Common myeloid progenitor, CD34-positive (primary cell): ENCODE data around the gene RUSF1. TPM values are rescaled to one million over a fixed set of nuclear protein-coding genes. Genes with fewer than 3 reads are reported as not detected.
"Not testable (repeated sequence)": the region's sequence is repeated elsewhere in the genome, so short reads cannot be mapped to it uniquely, and the experiment has no call there.

ENCODE experiments used
- CTCF ChIA-PET: fragments of 350-600 bp; sonication (Branson Sonifier 250); formaldehyde crosslinking; loops from one replicate; lab custom pipeline; 2021; ENCODE audit warnings: antibody characterized with exemption; lab: Charles Lee
- POLR2A ChIA-PET: fragments of 350-600 bp; sonication (Branson Sonifier 250); formaldehyde crosslinking; loops from one replicate; lab custom pipeline; 2021; ENCODE audit warnings: antibody characterized with exemption; lab: Charles Lee
- DNase-seq, 3 donors: peaks; one replicate each; pipeline versions ENCODE4 v3.0.0 to v3.0.0-alpha.2; 2013
- H3K27ac ChIP-seq, 2 experiments: 1 replicate in 1 of 2; 2 replicates in 1 of 2; pipeline ENCODE4 v1.7.0; 2013; ENCODE audit warnings: inconsistent platforms in 2 of 2, low read length in 2 of 2, mild to moderate bottlenecking in 2 of 2, low read depth in 1 of 2, moderate library complexity in 1 of 2; ENCODE audit not compliant: severe bottlenecking in 2 of 2, insufficient read depth in 1 of 2, poor library complexity in 1 of 2
- H3K27me3 ChIP-seq, 5 experiments: replicated peaks in 2 of 5; 1 replicate in 3 of 5; 2 replicates in 2 of 5; pipeline versions ENCODE4 v1.6.1 to v1.7.0; 2013; ENCODE audit warnings: low read length in 4 of 5, mild to moderate bottlenecking in 2 of 5, moderate library complexity in 2 of 5, inconsistent platforms in 1 of 5; ENCODE audit not compliant: insufficient read depth in 5 of 5, control insufficient read depth in 4 of 5
- H3K36me3 ChIP-seq, 4 experiments: 1 replicate in 2 of 4; 2 replicates in 2 of 4; pipeline versions ENCODE4 v1.6.1 to v1.7.0; 2013; ENCODE audit warnings: low read length in 3 of 4, control low read depth in 1 of 4, mild to moderate bottlenecking in 1 of 4; ENCODE audit not compliant: control insufficient read depth in 4 of 4, insufficient read depth in 4 of 4
- H3K4me1 ChIP-seq, 4 experiments: 1 replicate in 3 of 4; 2 replicates in 1 of 4; pipeline versions ENCODE4 v1.6.1 to v1.7.1; 2013; ENCODE audit warnings: low read length in 3 of 4, mild to moderate bottlenecking in 3 of 4, control low read depth in 1 of 4, inconsistent platforms in 1 of 4, moderate library complexity in 1 of 4; ENCODE audit not compliant: control insufficient read depth in 4 of 4, insufficient read depth in 4 of 4; ENCODE audit errors: control extremely low read depth in 1 of 4
- H3K4me3 ChIP-seq, 7 experiments: 1 replicate in 4 of 7; 2 replicates in 3 of 7; pipeline versions ENCODE4 v1.5.1 to v1.7.0; 2013; ENCODE audit warnings: mild to moderate bottlenecking in 7 of 7, low read length in 6 of 7, moderate library complexity in 6 of 7, inconsistent platforms in 2 of 7, low read depth in 2 of 7, control low read depth in 1 of 7; ENCODE audit not compliant: insufficient read depth in 4 of 7, control insufficient read depth in 1 of 7; ENCODE audit errors: extremely low read depth in 1 of 7
- H3K9me3 ChIP-seq, 5 experiments: 1 replicate in 4 of 5; 2 replicates in 1 of 5; pipeline versions ENCODE4 v1.6.1 to v1.7.1; 2013; ENCODE audit warnings: low read length in 4 of 5, mild to moderate bottlenecking in 2 of 5, inconsistent platforms in 1 of 5, low read depth in 1 of 5, moderate library complexity in 1 of 5; ENCODE audit not compliant: control insufficient read depth in 4 of 5, insufficient read depth in 2 of 5; ENCODE audit errors: control extremely low read depth in 1 of 5
- WGBS: methylation state at CpG from one replicate; pipeline ENCODE4 v1.1.5; 2013; ENCODE audit not compliant: insufficient coverage; 5-methylcytosine and 5-hydroxymethylcytosine counted together
- polyA plus RNA-seq: library from polyadenylated mRNA; unstranded; fragments of 120-200 nt; gene quantifications from one replicate; pipeline ENCODE4 v1.2.1, GENCODE V29; 2013

The RUSF1 gene
- polyA plus RNA-seq, result 60.4 TPM

GRCh38 chr16:31507929-31508705, at the start of gene RUSF1:
Gene RUSF1, minus strand, starts transcription at chr16:31508391. Its CDS starts 18 bp downstream, at chr16:31508373.
- peak; percentile 82 to 93 (median 89) for DNase-seq
- WGBS, result 0% methylated on average over 59 of the region's 65 CpGs
- peaks cover 0 to 4% (median 0%) of the 10 kb centered on the region in 5 experiments for H3K9me3 ChIP-seq
- POLR2A ChIA-PET, result interaction anchor here (1.1 to 1.4 kb wide), 5 partner anchors 21 to 188 kb away, joined by 3 to 5 read pairs (median 4); partner anchors contain the start of gene ARMC5
- H3K27ac ChIP-seq, result peak within 1 kb of the TSS; percentile 89 to 94
- CTCF ChIA-PET, result interaction anchor here (0.8 to 2.7 kb wide), 6 partner anchors 11 to 361 kb away, joined by 3 to 10 read pairs (median 4); no protein-coding TSS in a partner anchor
- peaks cover 30 to 59% (median 50%) of the 10 kb centered on the region in 4 experiments for H3K4me1 ChIP-seq
- H3K36me3 ChIP-seq, result no peaks in the 10 kb centered on the region
- peak within 1 kb of the TSS; percentile 72 to 94 (median 91) for H3K4me3 ChIP-seq
- H3K27me3 ChIP-seq, result no peaks in the 10 kb centered on the region

DNA sequence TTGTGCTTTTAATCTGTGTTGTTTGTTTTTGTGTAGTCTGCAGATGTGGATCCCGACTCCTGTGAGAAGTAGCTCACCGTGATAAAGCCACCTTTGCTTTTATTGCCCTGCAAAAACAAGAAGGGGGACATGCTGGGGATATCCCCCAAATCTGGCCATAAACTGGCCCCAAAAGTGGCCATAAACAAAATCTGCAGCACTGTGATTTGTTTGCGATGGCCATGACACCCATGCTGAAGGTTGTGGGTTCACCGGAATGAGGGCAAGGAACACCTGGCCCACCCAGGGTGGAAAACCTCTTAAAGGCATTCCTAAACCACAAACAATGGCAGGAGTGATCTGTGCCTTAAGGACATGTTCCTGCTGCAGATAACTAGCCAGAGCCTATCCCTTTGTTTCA, 34.6 kb upstream of the RUSF1 start:
- whole genome bisulfite sequencing, result 95% methylated on average over 4 of the region's 4 CpGs
- H3K27me3 ChIP-seq, result no peaks in the 10 kb centered on the region
- CTCF ChIA-PET, result interaction anchor here (1.3 kb wide), 1 partner anchor 14 kb away, joined by 3 read pairs; no protein-coding TSS in a partner anchor
- no peaks in the 10 kb centered on the region for H3K36me3 ChIP-seq
- no peak overlapping the region for H3K4me3 ChIP-seq
- H3K27ac ChIP-seq, result no peak overlapping the region
- H3K9me3 ChIP-seq, result peaks cover 0 to 18% (median 3%) of the 10 kb centered on the region in 5 experiments
- peaks cover 0 to 18% (median 5%) of the 10 kb centered on the region in 4 experiments for H3K4me1 ChIP-seq
- no peak for DNase-seq
- POLR2A ChIA-PET, result no interaction called here

GRCh38 chr16:31539762-31540161, 31.6 kb upstream of the RUSF1 start:
- H3K36me3 ChIP-seq, H3K4me3 ChIP-seq, DNase-seq, CTCF ChIA-PET, H3K27me3 ChIP-seq, POLR2A ChIA-PET, H3K27ac ChIP-seq: not testable (repeated sequence)
- Histone ChIP-seq H3K4me1 (peaks cover 6 to 47% (median 26%) of the 10 kb centered on the region in 4 experiments), H3K9me3 (peaks cover 0 to 20% (median 3%) of the 10 kb centered on the region in 5 experiments)
- WGBS, result no CpG with 5 or more reads among the region's 4 CpGs

GRCh38 chr16:31538243-31538598, 30.0 kb upstream of the RUSF1 start:
- not testable (repeated sequence) for H3K27me3 ChIP-seq, H3K36me3 ChIP-seq, H3K27ac ChIP-seq
- WGBS, result 93% methylated on average over 2 of the region's 7 CpGs
- H3K9me3 ChIP-seq, result peaks cover 0 to 20% (median 3%) of the 10 kb centered on the region in 5 experiments
- peak overlapping the region in 2 of 7 experiments; percentile 13 to 78 for H3K4me3 ChIP-seq
- peaks cover 6 to 48% (median 26%) of the 10 kb centered on the region in 4 experiments for H3K4me1 ChIP-seq
- ChIA-PET CTCF (interaction anchor here (1.1 to 1.3 kb wide), 2 partner anchors 30 to 78 kb away, joined by 3 to 4 read pairs; partner anchors contain the start of gene RUSF1), POLR2A (interaction anchor here (0.6 kb wide), 1 partner anchor 43 kb away, joined by 3 read pairs; no protein-coding TSS in a partner anchor)
- DNase-seq, result peak in 2 of 3 donors; percentile 48 to 58

- no peaks in the 10 kb centered on the region for H3K27me3 ChIP-seq
- peak overlapping the region in 1 of 2 experiments; percentile 25 for H3K27ac ChIP-seq
- WGBS, result 5% methylated on average over 55 of the region's 57 CpGs
- CTCF ChIA-PET, result interaction anchor here (1.1 to 1.3 kb wide), 2 partner anchors 29 to 77 kb away, joined by 3 to 4 read pairs; partner anchors contain the start of gene RUSF1
- H3K4me3 ChIP-seq, result peak overlapping the region in 6 of 7 experiments; percentile 13 to 78 (median 56)
- peaks cover 6 to 52% (median 28%) of the 10 kb centered on the region in 4 experiments for H3K4me1 ChIP-seq
- POLR2A ChIA-PET, result interaction anchor here (0.6 kb wide), 1 partner anchor 42 kb away, joined by 3 read pairs; no protein-coding TSS in a partner anchor
- H3K36me3 ChIP-seq, result no peaks in the 10 kb centered on the region
- DNase-seq, result peak in 2 of 3 donors; percentile 27 to 51
- peaks cover 0 to 20% (median 2%) of the 10 kb centered on the region in 5 experiments for H3K9me3 ChIP-seq
Observed at GRCh38 chr16:31537362-31538242, 29.4 kb upstream of the RUSF1 start.

DNA sequence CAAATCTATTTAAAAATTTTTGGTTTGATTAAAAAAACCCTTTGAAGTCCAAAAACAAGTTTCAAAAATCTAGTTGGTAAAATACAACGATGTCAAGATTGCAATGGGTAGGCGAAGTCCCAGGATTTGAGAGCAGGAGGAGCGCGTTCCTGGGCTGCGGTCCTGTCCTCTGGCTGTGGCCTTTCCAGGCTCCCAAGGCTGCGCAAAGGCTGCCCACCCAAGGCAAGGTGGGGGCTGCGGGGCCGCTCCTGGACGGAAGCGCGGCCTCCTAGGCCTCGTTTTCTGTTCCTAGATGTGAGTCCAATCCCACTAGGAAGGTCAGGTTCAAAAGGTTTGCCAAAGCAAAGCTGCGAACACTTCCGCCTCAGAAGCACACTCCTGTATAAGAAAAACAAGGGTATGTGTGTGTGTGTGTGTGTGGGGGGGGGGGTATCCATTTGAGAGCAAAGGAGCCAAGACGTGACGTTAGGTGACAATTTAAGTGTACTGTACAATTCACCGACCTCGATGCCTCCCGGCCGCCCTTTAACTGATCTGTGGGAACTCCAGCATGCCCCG, 28.7 kb upstream of the RUSF1 start:
- ChIA-PET POLR2A (no interaction called here), CTCF (interaction anchor here (1.3 to 2.1 kb wide), 2 partner anchors 29 to 30 kb away, joined by 3 to 10 read pairs; partner anchors contain the start of gene RUSF1)
- peak overlapping the region in 1 of 2 experiments; percentile 25 for H3K27ac ChIP-seq
- peaks cover 6 to 52% (median 28%) of the 10 kb centered on the region in 4 experiments for H3K4me1 ChIP-seq
- peak overlapping the region in 4 of 7 experiments; percentile 48 to 78 (median 65) for H3K4me3 ChIP-seq
- peak; percentile 15 to 73 (median 54) for DNase-seq
- peaks cover 0 to 15% (median 0%) of the 10 kb centered on the region in 5 experiments for H3K9me3 ChIP-seq
- H3K27me3 ChIP-seq, result no peaks in the 10 kb centered on the region
- H3K36me3 ChIP-seq, result no peaks in the 10 kb centered on the region
- 63% methylated on average over 19 of the region's 21 CpGs for WGBS
